Aorta (tissue), 5 donors: ENCODE results near the gene LRMDA. TPM values are rescaled to one million over a fixed set of nuclear protein-coding genes. Genes with fewer than 3 reads are reported as not detected.

Experiments used
- ATAC-seq: fragments of 200-7000 bp; cut with Tn5 transposase; one replicate; pipeline ENCODE4 v1.9.1; 2022; ENCODE audit warnings: moderate library complexity; ENCODE audit not compliant: low FRiP score
- DNase-seq, 2 donors: peaks; one replicate each; pipeline ENCODE4 v3.0.0-alpha.2; 2020
- H3K27ac ChIP-seq, 2 donors: one replicate each; pipeline ENCODE4 v1.5.1; 2013; ENCODE audit warnings: low read length in 2 of 2, mild to moderate bottlenecking in 2 of 2, moderate library complexity in 2 of 2, control low read depth in 1 of 2, inconsistent platforms in 1 of 2, low read depth in 1 of 2
- H3K27me3 ChIP-seq, 2 donors: one replicate each; pipeline ENCODE4 v1.6.1; 2013; ENCODE audit warnings: control low read depth in 1 of 2, low read length in 1 of 2, mild to moderate bottlenecking in 1 of 2, moderate library complexity in 1 of 2; ENCODE audit not compliant: insufficient read depth in 2 of 2, control insufficient read depth in 1 of 2
- H3K36me3 ChIP-seq, 2 donors: one replicate each; pipeline ENCODE4 v1.6.1; 2013; ENCODE audit warnings: control low read depth in 1 of 2, low read length in 1 of 2, mild to moderate bottlenecking in 1 of 2; ENCODE audit not compliant: insufficient read depth in 2 of 2, control insufficient read depth in 1 of 2
- H3K4me1 ChIP-seq, 2 donors: one replicate each; pipeline ENCODE4 v1.6.1; 2013; ENCODE audit warnings: low read length in 2 of 2, control low read depth in 1 of 2, mild to moderate bottlenecking in 1 of 2, moderate library complexity in 1 of 2; ENCODE audit not compliant: insufficient read depth in 2 of 2, control insufficient read depth in 1 of 2
- H3K4me3 ChIP-seq, 2 donors: one replicate each; pipeline ENCODE4 v1.5.1; 2013; ENCODE audit warnings: low read length in 2 of 2, control low read depth in 1 of 2, mild to moderate bottlenecking in 1 of 2
- H3K9me3 ChIP-seq: one replicate; pipeline ENCODE4 v1.6.1; 2013; ENCODE audit warnings: mild to moderate bottlenecking, low read length; ENCODE audit not compliant: control insufficient read depth
- WGBS, 2 donors: extraction: QIAGEN DNeasy Blood & Tissue Kit; methylation state at CpG; one replicate each; pipeline ENCODE4 v1.1.7; 2013; 5-methylcytosine and 5-hydroxymethylcytosine counted together
- intact Hi-C, 2 donors: fragments of 100-400 bp; cut with DNase I; formaldehyde crosslinking; loops; one replicate each; pipeline versions ENCODE4 v1.14.2 to v1.15.0; 2022
- polyA plus RNA-seq, 2 donors: library from polyadenylated mRNA; stranded (reverse); fragments of 200-250 nt; gene quantifications; one replicate each; pipeline ENCODE4 v1.2.3, GENCODE V29; 2013
- total RNA-seq, 2 donors: library from RNA; stranded (reverse); fragmentation: NEBNext Ultra II Directional; extraction: Animal tissue kit (Norgen Biotek cat#: 25700); gene quantifications; one replicate each; pipeline ENCODE4 v1.2.1, GENCODE V29; 2021
- donor health status: healthy with polysubstance abuse.
- donor health status: Bipolar disorder and iron deficiency.
- donor health status: DM: no; HTN: no; CAD: no.
- donor health status: DM: no; HTN: no; CAD: no.
- donor health status: DM: yes; HTN: yes; CAD: no.

LRMDA gene
- total and polyA plus RNA-seq, 4 donors, result 7.4 to 25.7 (median 14.7) TPM

- Histone ChIP-seq H3K27me3 (no peaks in the 10 kb centered on the region), H3K27ac (no peak overlapping the region), H3K36me3 (peaks cover 2 to 3% of the 10 kb centered on the region in 2 donors), H3K4me3 (no peak overlapping the region), H3K4me1 (peaks cover 0 to 1% of the 10 kb centered on the region in 2 donors), H3K9me3 (no peaks in the 10 kb centered on the region)
- 44 to 68% methylated on average over 2 of the region's 2 CpGs for WGBS, 2 donors
- ATAC-seq (no peak), DNase-seq (no peak)
- intact Hi-C loops, result no loop called here
Measured at GRCh38 chr10:75630746-75631145, 199.3 kb downstream of the LRMDA start.

GRCh38 chr10:75632805-75633462, 201.5 kb downstream of the LRMDA start:
- Histone ChIP-seq H3K27me3 (no peaks in the 10 kb centered on the region), H3K4me3 (no peak overlapping the region), H3K36me3 (peaks cover 2 to 3% of the 10 kb centered on the region in 2 donors), H3K27ac (peak overlapping the region in 1 of 2 donors; percentile 40), H3K4me1 (peaks cover 0 to 1% of the 10 kb centered on the region in 2 donors), H3K9me3 (no peaks in the 10 kb centered on the region)
- DNase-seq (no peak), ATAC-seq (no peak)
- intact Hi-C loops, result no loop called here
- WGBS, 2 donors, result 67 to 69% methylated on average over 8 of the region's 8 CpGs

GRCh38 chr10:75633568-75633967, 202.1 kb downstream of the LRMDA start:
- no peak overlapping the region for H3K27ac ChIP-seq
- H3K27me3 ChIP-seq, result no peaks in the 10 kb centered on the region
- no peak overlapping the region for H3K4me3 ChIP-seq
- DNase-seq (no peak), ATAC-seq (no peak)
- intact Hi-C loops, result no loop called here
- 88 to 93% methylated on average over 2 of the region's 2 CpGs for WGBS, 2 donors
- H3K36me3 ChIP-seq, result peaks cover 2 to 3% of the 10 kb centered on the region in 2 donors
- peaks cover 0 to 1% of the 10 kb centered on the region in 2 donors for H3K4me1 ChIP-seq
- no peaks in the 10 kb centered on the region for H3K9me3 ChIP-seq

GRCh38 chr10:75634947-75635346, 203.5 kb downstream of the LRMDA start:
- intact Hi-C loops, result no loop called here
- Histone ChIP-seq H3K27ac (no peak overlapping the region), H3K4me3 (no peak overlapping the region), H3K9me3 (no peaks in the 10 kb centered on the region), H3K4me1 (peaks cover 0 to 1% of the 10 kb centered on the region in 2 donors), H3K27me3 (no peaks in the 10 kb centered on the region), H3K36me3 (peaks cover 0 to 3% of the 10 kb centered on the region in 2 donors)
- ATAC-seq, result no peak
- 94 to 98% methylated on average over 2 of the region's 2 CpGs for WGBS, 2 donors
- DNase-seq, result no peak

- DNase-seq (no peak), ATAC-seq (no peak)
- H3K27me3 ChIP-seq, result no peaks in the 10 kb centered on the region
- H3K27ac ChIP-seq, result no peak overlapping the region
- H3K9me3 ChIP-seq, result no peaks in the 10 kb centered on the region
- WGBS, 2 donors, result 89 to 91% methylated on average over 2 of the region's 2 CpGs
- intact Hi-C loops, result no loop called here
- no peaks in the 10 kb centered on the region for H3K36me3 ChIP-seq
- H3K4me3 ChIP-seq, result no peak overlapping the region
- H3K4me1 ChIP-seq, result no peaks in the 10 kb centered on the region
Measured at GRCh38 chr10:75638752-75639151, 207.3 kb downstream of the LRMDA start.

GRCh38 chr10:75639736-75640135, 208.3 kb downstream of the LRMDA start:
- H3K4me1 ChIP-seq, result no peaks in the 10 kb centered on the region
- WGBS, 2 donors, result 89 to 94% methylated on average over 7 of the region's 7 CpGs
- H3K27me3 ChIP-seq, result no peaks in the 10 kb centered on the region
- no peaks in the 10 kb centered on the region for H3K36me3 ChIP-seq
- intact Hi-C loops, result no loop called here
- H3K4me3 ChIP-seq, result no peak overlapping the region
- DNase-seq (no peak), ATAC-seq (no peak)
- H3K27ac ChIP-seq, result no peak overlapping the region
- H3K9me3 ChIP-seq, result no peaks in the 10 kb centered on the region

- DNase-seq (no peak), ATAC-seq (no peak)
- no peaks in the 10 kb centered on the region for H3K9me3 ChIP-seq
- H3K4me1 ChIP-seq, result no peaks in the 10 kb centered on the region
- intact Hi-C loops, result no loop called here
- H3K36me3 ChIP-seq, result no peaks in the 10 kb centered on the region
- H3K27me3 ChIP-seq, result no peaks in the 10 kb centered on the region
- no peak overlapping the region for H3K4me3 ChIP-seq
- WGBS, 2 donors, result 84 to 85% methylated on average over 3 of the region's 3 CpGs
- no peak overlapping the region for H3K27ac ChIP-seq
Measured at GRCh38 chr10:75640381-75640780, 209.0 kb downstream of the LRMDA start.

- DNase-seq (no peak), ATAC-seq (no peak)
- Histone ChIP-seq H3K27ac (no peak overlapping the region), H3K36me3 (no peaks in the 10 kb centered on the region), H3K9me3 (no peaks in the 10 kb centered on the region), H3K4me1 (no peaks in the 10 kb centered on the region), H3K27me3 (no peaks in the 10 kb centered on the region), H3K4me3 (no peak overlapping the region)
- WGBS, 2 donors, result 97 to 99% methylated on average over 1 of the region's 1 CpG
- intact Hi-C loops, result no loop called here
Measured at GRCh38 chr10:75640803-75641202, 209.4 kb downstream of the LRMDA start.

GRCh38 chr10:75643405-75643804, 212.0 kb downstream of the LRMDA start:
- ATAC-seq (no peak), DNase-seq (no peak)
- intact Hi-C loops, result no loop called here
- Histone ChIP-seq H3K36me3 (no peaks in the 10 kb centered on the region), H3K9me3 (no peaks in the 10 kb centered on the region), H3K4me1 (no peaks in the 10 kb centered on the region), H3K4me3 (no peak overlapping the region), H3K27ac (no peak overlapping the region), H3K27me3 (no peaks in the 10 kb centered on the region)
- WGBS, 2 donors, result 98 to 99% methylated on average over 2 of the region's 2 CpGs
